Measurements from ENCODE around the gene VPS13D. TPM values are rescaled to one million over a fixed set of nuclear protein-coding genes. Genes with fewer than 3 reads are reported as not detected.

The VPS13D gene, protein sequence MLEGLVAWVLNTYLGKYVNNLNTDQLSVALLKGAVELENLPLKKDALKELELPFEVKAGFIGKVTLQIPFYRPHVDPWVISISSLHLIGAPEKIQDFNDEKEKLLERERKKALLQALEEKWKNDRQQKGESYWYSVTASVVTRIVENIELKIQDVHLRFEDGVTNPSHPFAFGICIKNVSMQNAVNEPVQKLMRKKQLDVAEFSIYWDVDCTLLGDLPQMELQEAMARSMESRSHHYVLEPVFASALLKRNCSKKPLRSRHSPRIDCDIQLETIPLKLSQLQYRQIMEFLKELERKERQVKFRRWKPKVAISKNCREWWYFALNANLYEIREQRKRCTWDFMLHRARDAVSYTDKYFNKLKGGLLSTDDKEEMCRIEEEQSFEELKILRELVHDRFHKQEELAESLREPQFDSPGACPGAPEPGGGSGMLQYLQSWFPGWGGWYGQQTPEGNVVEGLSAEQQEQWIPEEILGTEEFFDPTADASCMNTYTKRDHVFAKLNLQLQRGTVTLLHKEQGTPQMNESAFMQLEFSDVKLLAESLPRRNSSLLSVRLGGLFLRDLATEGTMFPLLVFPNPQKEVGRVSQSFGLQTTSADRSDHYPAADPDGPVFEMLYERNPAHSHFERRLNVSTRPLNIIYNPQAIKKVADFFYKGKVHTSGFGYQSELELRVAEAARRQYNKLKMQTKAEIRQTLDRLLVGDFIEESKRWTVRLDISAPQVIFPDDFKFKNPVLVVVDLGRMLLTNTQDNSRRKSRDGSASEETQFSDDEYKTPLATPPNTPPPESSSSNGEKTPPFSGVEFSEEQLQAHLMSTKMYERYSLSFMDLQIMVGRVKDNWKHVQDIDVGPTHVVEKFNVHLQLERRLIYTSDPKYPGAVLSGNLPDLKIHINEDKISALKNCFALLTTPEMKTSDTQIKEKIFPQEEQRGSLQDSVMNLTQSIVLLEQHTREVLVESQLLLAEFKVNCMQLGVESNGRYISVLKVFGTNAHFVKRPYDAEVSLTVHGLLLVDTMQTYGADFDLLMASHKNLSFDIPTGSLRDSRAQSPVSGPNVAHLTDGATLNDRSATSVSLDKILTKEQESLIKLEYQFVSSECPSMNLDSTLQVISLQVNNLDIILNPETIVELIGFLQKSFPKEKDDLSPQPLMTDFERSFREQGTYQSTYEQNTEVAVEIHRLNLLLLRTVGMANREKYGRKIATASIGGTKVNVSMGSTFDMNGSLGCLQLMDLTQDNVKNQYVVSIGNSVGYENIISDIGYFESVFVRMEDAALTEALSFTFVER (N-terminal part only)
- 100 to 1,000 TPM in 3 of 4 donors, 10 to 100 TPM in 1; 88.3 to 123 (median 113) TPM for total RNA-seq

DNA sequence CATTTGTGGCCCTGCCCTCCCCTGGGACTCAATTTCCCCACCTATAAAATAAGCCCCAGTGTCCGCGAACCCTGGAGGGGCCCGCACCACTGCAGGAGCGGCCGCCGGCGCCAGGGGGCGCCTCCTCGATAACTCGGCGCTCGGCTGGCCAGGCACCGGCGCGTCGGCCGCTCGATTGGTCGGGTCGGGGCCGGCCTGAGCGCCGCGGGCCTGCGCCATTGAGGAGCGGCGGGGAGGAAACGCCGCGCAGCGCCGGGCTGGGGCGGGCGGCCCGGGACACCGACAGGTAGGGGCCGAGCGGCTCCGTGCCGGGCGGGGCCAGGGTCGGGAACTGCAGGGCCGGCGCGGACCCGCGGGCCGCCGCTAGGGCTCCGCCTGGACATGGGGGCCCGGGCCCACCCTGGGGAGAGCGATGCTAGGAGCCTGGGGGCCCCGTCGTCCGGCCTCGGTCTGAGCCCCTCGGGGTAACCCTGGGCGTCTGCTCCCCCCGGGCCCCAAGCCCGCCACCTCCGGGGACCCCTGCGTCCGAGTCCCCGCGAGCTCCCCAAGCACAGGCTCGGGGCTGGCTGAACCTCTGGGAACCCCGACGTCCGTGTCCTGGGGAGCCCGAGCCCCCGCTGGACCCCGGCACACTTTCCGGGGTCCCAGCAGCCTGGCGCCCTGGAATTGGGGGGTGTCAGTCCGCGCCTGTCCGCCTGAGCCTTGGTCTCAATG is at the start of gene VPS13D:
TSS of gene VPS13D (plus strand) at position 196 of the 714 bp plus-strand sequence. CDS start 4,237 bp downstream, outside the sequence.
- Histone ChIP-seq H3K4me1 (peaks cover 0 to 11% (median 4%) of the 10 kb centered on the region in 4 donors), H3K27ac (peak within 1 kb of the TSS; percentile 87 to 93 (median 92)), H3K4me3 (peak within 1 kb of the TSS; percentile 92 to 100 (median 96)), H3K9me3 (no peaks in the 10 kb centered on the region), H3K27me3 (no peaks in the 10 kb centered on the region), H3K36me3 (peaks cover 0 to 6% (median 0%) of the 10 kb centered on the region in 3 donors)
- peak; percentile 81 to 92 (median 90) for DNase-seq
- TF ChIP-seq, protein P1, sequence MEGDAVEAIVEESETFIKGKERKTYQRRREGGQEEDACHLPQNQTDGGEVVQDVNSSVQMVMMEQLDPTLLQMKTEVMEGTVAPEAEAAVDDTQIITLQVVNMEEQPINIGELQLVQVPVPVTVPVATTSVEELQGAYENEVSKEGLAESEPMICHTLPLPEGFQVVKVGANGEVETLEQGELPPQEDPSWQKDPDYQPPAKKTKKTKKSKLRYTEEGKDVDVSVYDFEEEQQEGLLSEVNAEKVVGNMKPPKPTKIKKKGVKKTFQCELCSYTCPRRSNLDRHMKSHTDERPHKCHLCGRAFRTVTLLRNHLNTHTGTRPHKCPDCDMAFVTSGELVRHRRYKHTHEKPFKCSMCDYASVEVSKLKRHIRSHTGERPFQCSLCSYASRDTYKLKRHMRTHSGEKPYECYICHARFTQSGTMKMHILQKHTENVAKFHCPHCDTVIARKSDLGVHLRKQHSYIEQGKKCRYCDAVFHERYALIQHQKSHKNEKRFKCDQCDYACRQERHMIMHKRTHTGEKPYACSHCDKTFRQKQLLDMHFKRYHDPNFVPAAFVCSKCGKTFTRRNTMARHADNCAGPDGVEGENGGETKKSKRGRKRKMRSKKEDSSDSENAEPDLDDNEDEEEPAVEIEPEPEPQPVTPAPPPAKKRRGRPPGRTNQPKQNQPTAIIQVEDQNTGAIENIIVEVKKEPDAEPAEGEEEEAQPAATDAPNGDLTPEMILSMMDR (IDR thresholded peaks at IDR 0.05) = peak; percentile 90 to 99 (median 95)
- peak in 1 of 2 donors; percentile 71 for TF ChIP-seq POLR2A (IDR thresholded peaks at IDR 0.05)

DNA sequence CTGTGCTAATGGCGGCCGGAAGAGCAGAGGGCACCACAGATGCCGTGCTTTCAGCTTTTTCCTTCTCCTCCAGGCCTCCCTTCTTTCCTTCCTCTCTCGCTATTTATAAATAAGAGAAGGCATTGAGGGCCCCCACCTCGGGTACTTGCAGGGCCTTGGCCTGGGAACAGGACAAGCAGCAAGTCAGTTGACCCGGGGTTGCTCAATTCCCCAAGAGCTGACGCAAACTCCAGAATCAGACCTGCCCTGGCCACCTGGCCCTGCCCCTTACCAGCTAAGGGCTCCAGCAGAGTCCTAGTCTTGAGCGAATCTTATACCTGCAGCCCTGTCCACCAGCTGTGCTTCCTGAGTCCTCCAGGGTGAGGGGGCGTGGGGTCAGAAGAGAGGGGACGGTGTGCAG is 49.5 kb upstream of the VPS13D start:
- Histone ChIP-seq H3K9me3 (no peaks in the 10 kb centered on the region), H3K4me1 (peaks cover 8 to 74% (median 44%) of the 10 kb centered on the region in 4 donors), H3K27ac (peak overlapping the region; percentile 44 to 87 (median 63)), H3K27me3 (no peaks in the 10 kb centered on the region), H3K36me3 (no peaks in the 10 kb centered on the region), H3K4me3 (no peak overlapping the region)
- no peak for TF ChIP-seq POLR2A (IDR thresholded peaks at IDR 0.05)
- TF ChIP-seq, protein P1 (IDR thresholded peaks at IDR 0.05) = no peak
- peak in 1 of 3 donors; percentile 81 for DNase-seq

DNA sequence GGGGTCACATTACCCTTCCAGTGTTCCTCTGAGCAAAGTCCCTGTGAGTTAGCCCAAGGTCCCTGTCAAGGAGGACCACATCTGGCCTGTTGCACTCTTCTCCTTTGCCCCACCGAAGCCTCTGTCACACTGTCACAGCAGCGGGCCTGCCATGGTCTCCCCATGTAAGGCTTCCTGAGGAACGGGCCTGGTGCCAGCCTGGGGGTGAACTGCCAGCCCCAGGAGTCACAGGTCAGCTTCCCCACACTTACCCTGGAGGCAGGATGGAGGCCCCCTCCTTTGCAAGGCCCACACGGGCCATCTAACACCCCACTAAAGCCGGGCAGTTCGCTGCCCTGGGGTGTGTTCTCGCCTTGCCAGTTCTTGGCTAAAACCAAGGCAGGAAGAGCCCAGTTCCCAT is 48.9 kb upstream of the VPS13D start:
- H3K27me3 ChIP-seq = no peaks in the 10 kb centered on the region
- TF ChIP-seq POLR2A (IDR thresholded peaks at IDR 0.05) = no peak
- TF ChIP-seq, protein P1 (IDR thresholded peaks at IDR 0.05) = no peak
- no peaks in the 10 kb centered on the region for H3K9me3 ChIP-seq
- H3K4me3 ChIP-seq = no peak overlapping the region
- DNase-seq = no peak
- H3K4me1 ChIP-seq = peaks cover 14 to 75% (median 46%) of the 10 kb centered on the region in 4 donors
- H3K36me3 ChIP-seq = no peaks in the 10 kb centered on the region
- peak overlapping the region; percentile 44 to 87 (median 63) for H3K27ac ChIP-seq

DNA sequence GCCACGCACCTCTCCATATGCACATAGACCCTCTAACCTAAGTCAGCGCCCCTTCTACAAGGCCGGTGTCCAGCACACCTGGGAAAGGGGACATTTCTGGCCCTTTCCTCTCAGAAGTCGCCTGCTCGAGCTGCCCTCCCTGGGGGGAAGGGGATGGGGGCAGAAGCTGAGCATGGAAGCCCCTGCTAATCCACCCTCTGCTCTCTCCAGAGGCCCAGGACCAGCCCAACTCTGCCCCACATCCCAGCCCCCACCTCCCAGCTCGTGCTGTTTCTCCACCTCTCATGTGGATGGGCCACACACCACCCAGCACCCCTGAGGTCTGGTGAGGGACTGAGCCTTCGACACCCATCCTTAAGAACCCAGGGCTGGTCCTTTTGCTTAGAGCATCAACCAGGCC is 48.3 kb upstream of the VPS13D start:
- DNase-seq = no peak
- H3K4me3 ChIP-seq = no peak overlapping the region

More for the DNA sequence above, 48.3 kb upstream of the VPS13D start:
- TF ChIP-seq, protein P1 (IDR thresholded peaks at IDR 0.05) = no peak
- no peak for TF ChIP-seq POLR2A (IDR thresholded peaks at IDR 0.05)
- no peaks in the 10 kb centered on the region for H3K27me3 ChIP-seq
- no peaks in the 10 kb centered on the region for H3K36me3 ChIP-seq
- H3K9me3 ChIP-seq = no peaks in the 10 kb centered on the region
- H3K27ac ChIP-seq = peak overlapping the region; percentile 55 to 87 (median 72)
- H3K4me1 ChIP-seq = peaks cover 18 to 80% (median 49%) of the 10 kb centered on the region in 4 donors

All from Peyer's patch (tissue), 4 donors.